B cell (primary cell): ENCODE data around the gene GGTA1.

Source experiments
- CTCF ChIP-seq: fragments of 200-600 bp; IDR thresholded peaks from one replicate; pipeline ENCODE4 v1.8.0; 2022; ENCODE audit warnings: antibody characterized with exemption, mild to moderate bottlenecking
- EZH2 ChIP-seq: IDR thresholded peaks from 2 replicates; pipeline ENCODE4 v1.6.1; 2012; ENCODE audit warnings: borderline replicate concordance, low read depth, mild to moderate bottlenecking, moderate library complexity, low read length; ENCODE audit not compliant: insufficient read depth, poor library complexity, severe bottlenecking

- TF ChIP-seq CTCF (no peak), EZH2 (no peak)
Measured at GRCh38 chr9:121518634-121519033, 19.0 kb upstream of the GGTA1 start.
